Measurements from ENCODE around the gene SLC22A7. TPM values are rescaled to one million over a fixed set of nuclear protein-coding genes. Genes with fewer than 3 reads are reported as not detected.

Gene SLC22A7
- total RNA-seq, 2 experiments from 2014 or later, result not detected

GRCh38 chr6:43287717-43288679 is 10.1 kb upstream of the SLC22A7 start:
- H3K4me3 Mint-ChIP-seq, result no peak overlapping the region

GRCh38 chr6:43290339-43290904 is 7.6 kb upstream of the SLC22A7 start:
- Mint-ChIP-seq H3K27ac (no peak overlapping the region), H3K27me3 (peaks cover 15% of the 10 kb centered on the region), H3K9me3 (no peaks in the 10 kb centered on the region), H3K36me3 (ENCODE audit: low read depth) (no peaks in the 10 kb centered on the region), H3K4me1 (ENCODE audit: low read depth) (no peaks in the 10 kb centered on the region), H3K4me3 (no peak overlapping the region)
- intact Hi-C loops (cut with micrococcal nuclease), result no loop called here
- no peak for ATAC-seq
- TF ChIP-seq CTCF (IDR thresholded peaks at IDR 0.05), result no peak
- no peak for DNase-seq
- ChIA-PET CTCF (no interaction called here), POLR2A (no interaction called here)

More at GRCh38 chr6:43287717-43288679, 10.1 kb upstream of the SLC22A7 start:
- ATAC-seq (no peak), DNase-seq (no peak)
- peaks cover 18% of the 10 kb centered on the region for H3K27me3 Mint-ChIP-seq
- ChIA-PET CTCF (interaction anchor here (1.3 kb wide), 1 partner anchor 20 kb away, joined by 6 read pairs; the partner anchor contains the start of gene CRIP3), POLR2A (no interaction called here)
- H3K27ac Mint-ChIP-seq, result no peak overlapping the region
- no peaks in the 10 kb centered on the region for H3K9me3 Mint-ChIP-seq
- no peaks in the 10 kb centered on the region for H3K36me3 Mint-ChIP-seq (ENCODE audit: low read depth)
- intact Hi-C loops (cut with micrococcal nuclease), result no loop called here
- no peaks in the 10 kb centered on the region for H3K4me1 Mint-ChIP-seq (ENCODE audit: low read depth)
- no peak for TF ChIP-seq CTCF (IDR thresholded peaks at IDR 0.05)

GRCh38 chr6:43290905-43291355 is 7.1 kb upstream of the SLC22A7 start:
- Mint-ChIP-seq H3K27ac (no peak overlapping the region), H3K27me3 (peaks cover 10% of the 10 kb centered on the region), H3K36me3 (ENCODE audit: low read depth) (no peaks in the 10 kb centered on the region), H3K4me1 (ENCODE audit: low read depth) (no peaks in the 10 kb centered on the region), H3K4me3 (no peak overlapping the region), H3K9me3 (no peaks in the 10 kb centered on the region)
- CTCF ChIA-PET, result no interaction called here
- POLR2A ChIA-PET, result no interaction called here
- TF ChIP-seq CTCF (IDR thresholded peaks at IDR 0.05), result no peak
- ATAC-seq (no peak), DNase-seq (no peak)
- intact Hi-C loops (cut with micrococcal nuclease), result no loop called here

DNA sequence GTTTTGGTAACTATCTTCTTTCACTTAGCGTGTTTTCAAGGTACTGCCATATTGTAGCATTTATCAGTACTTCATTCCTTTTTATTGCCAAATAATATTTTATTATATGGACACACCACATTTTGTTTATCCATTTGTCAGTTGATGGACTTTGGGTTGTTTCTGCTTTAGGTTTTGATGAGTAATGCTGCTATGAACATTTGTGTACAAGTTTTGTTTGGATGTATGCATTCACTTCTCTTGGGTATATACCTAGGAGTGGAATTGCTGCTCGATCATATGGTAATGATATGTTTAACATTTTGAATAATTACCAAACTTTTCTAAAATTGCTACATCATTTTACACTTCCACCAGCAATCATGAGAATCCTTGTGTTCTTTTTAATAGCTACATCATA is 6.4 kb upstream of the SLC22A7 start:
- no peak for DNase-seq
- no peak for ATAC-seq
- intact Hi-C loops (cut with micrococcal nuclease), result no loop called here
- Mint-ChIP-seq H3K4me3 (no peak overlapping the region), H3K4me1 (ENCODE audit: low read depth) (no peaks in the 10 kb centered on the region), H3K9me3 (no peaks in the 10 kb centered on the region), H3K36me3 (ENCODE audit: low read depth) (no peaks in the 10 kb centered on the region), H3K27ac (no peak overlapping the region), H3K27me3 (peaks cover 4% of the 10 kb centered on the region)
- TF ChIP-seq CTCF (IDR thresholded peaks at IDR 0.05), result no peak
- ChIA-PET CTCF (no interaction called here), POLR2A (no interaction called here)

DNA sequence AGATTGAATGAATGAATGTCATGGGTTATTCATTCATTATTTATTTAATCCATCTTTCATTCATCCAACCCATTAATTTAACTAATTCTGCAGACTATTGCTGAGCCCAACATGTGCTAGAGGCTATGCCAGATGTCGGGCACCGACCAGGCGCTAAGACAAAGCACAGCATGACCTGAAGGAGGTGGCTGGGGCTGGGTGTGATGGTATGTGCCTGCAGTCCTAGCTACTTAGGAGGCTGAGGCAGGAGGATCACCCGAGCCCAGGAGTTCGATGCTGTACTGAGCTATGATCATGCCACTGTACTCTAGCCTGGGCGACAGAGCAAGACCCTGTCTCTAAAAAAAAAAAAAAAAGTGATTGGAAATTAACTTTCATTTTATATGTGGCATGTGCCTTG is 5.7 kb upstream of the SLC22A7 start:
- DNase-seq, result no peak
- Mint-ChIP-seq H3K4me1 (ENCODE audit: low read depth) (no peaks in the 10 kb centered on the region), H3K9me3 (no peaks in the 10 kb centered on the region), H3K4me3 (no peak overlapping the region), H3K36me3 (ENCODE audit: low read depth) (no peaks in the 10 kb centered on the region), H3K27ac (no peak overlapping the region), H3K27me3 (peaks cover 3% of the 10 kb centered on the region)
- ChIA-PET POLR2A (no interaction called here), CTCF (interaction anchor here (1.1 kb wide), 1 partner anchor 105 kb away, joined by 4 read pairs; no protein-coding TSS in a partner anchor)
- no peak for TF ChIP-seq CTCF (IDR thresholded peaks at IDR 0.05)
- ATAC-seq, result no peak
- intact Hi-C loops (cut with micrococcal nuclease), result no loop called here
